A673 (cell line): ENCODE measurements around the gene PYGB. TPM values are rescaled to one million over a fixed set of nuclear protein-coding genes. Genes with fewer than 3 reads are reported as not detected.

ENCODE experiments used
- BruUV-seq: library from RNA; stranded (reverse); fragments of 400-500 nt; replicated peaks from 2 replicates; lab custom pipeline; 2021; lab: Mats Ljungman, UMichigan
- CTCF ChIA-PET: fragments of 300-600 bp; sonication (Branson Sonifier 250); formaldehyde crosslinking; loops from one replicate; lab custom pipeline; 2022; ENCODE audit warnings: antibody characterized with exemption; lab: Charles Lee
- POLR2A ChIA-PET: fragments of 300-600 bp; sonication (Branson Sonifier 250); formaldehyde crosslinking; loops from one replicate; lab custom pipeline; 2022; ENCODE audit warnings: antibody characterized with exemption; ENCODE audit not compliant: low non-redundant PET; lab: Charles Lee
- DNase-seq: peaks from one replicate; pipeline ENCODE4 v3.0.0-alpha.2; 2015; ENCODE audit warnings: low spot score
- H3K27ac ChIP-seq: fragments of 200-600 bp; sonication (generic); 2 replicates; pipeline ENCODE4 v1.5.1; 2016; ENCODE audit warnings: mixed run types, low read depth, mild to moderate bottlenecking, mixed read lengths, antibody characterized with exemption, low read length; ENCODE audit not compliant: poor library complexity, severe bottlenecking
- H3K27me3 ChIP-seq: fragments of 200-600 bp; sonication (generic); replicated peaks from 2 replicates; pipeline ENCODE4 v1.6.1; 2017; ENCODE audit warnings: mixed run types, low read depth, mild to moderate bottlenecking, mixed read lengths, antibody characterized with exemption, low read length; ENCODE audit not compliant: insufficient read depth, poor library complexity
- H3K36me3 ChIP-seq: fragments of 200-600 bp; sonication (generic); 2 replicates; pipeline ENCODE4 v1.6.1; 2016; ENCODE audit warnings: mixed run types, mild to moderate bottlenecking, mixed read lengths, antibody characterized with exemption, low read length; ENCODE audit not compliant: insufficient read depth, poor library complexity, severe bottlenecking
- H3K4me1 ChIP-seq: fragments of 200-600 bp; sonication (generic); 2 replicates; pipeline ENCODE4 v1.6.1; 2017; ENCODE audit warnings: mixed run types, mild to moderate bottlenecking, mixed read lengths, antibody characterized with exemption, low read length; ENCODE audit not compliant: insufficient read depth, poor library complexity, severe bottlenecking
- H3K4me3 ChIP-seq: fragments of 200-600 bp; sonication (generic); 2 replicates; pipeline ENCODE4 v1.5.1; 2016; ENCODE audit warnings: low read depth, mixed run types, mild to moderate bottlenecking, mixed read lengths, low read length; ENCODE audit not compliant: poor library complexity, severe bottlenecking
- H3K9me3 ChIP-seq: fragments of 200-600 bp; sonication (generic); 2 replicates; pipeline ENCODE4 v1.6.1; 2016; ENCODE audit warnings: mixed run types, low read depth, mild to moderate bottlenecking, mixed read lengths, antibody characterized with exemption, low read length; ENCODE audit not compliant: poor library complexity, severe bottlenecking
- CTCF ChIP-seq: fragments of 300-800, 200-600 bp; sonication (generic); conservative IDR thresholded peaks from 2 replicates; pipeline ENCODE4 v1.5.1; 2017; ENCODE audit warnings: low read depth, mild to moderate bottlenecking, antibody characterized with exemption, low read length, moderate library complexity, mixed read lengths
- EZH2 ChIP-seq: fragments of 200-600 bp; sonication (generic); IDR thresholded peaks from 2 replicates; pipeline ENCODE4 v1.6.1; 2017; ENCODE audit warnings: borderline replicate concordance, low read depth, mild to moderate bottlenecking, mixed read lengths, antibody characterized with exemption, low read length; ENCODE audit not compliant: poor library complexity, severe bottlenecking
- intact Hi-C: fragments of 100-400 bp; cut with micrococcal nuclease; formaldehyde crosslinking; loops from one replicate; pipeline ENCODE4 v1.10.0; 2022; ENCODE audit not compliant: unreplicated experiment
- total RNA-seq: library from RNA; stranded (reverse); gene quantifications from 2 replicates; pipeline ENCODE4 v1.2.3, GENCODE V29; 2021

The PYGB gene
- total RNA-seq, 1 experiment from 2014 or later = 52.3 TPM

- ChIA-PET CTCF (no interaction called here), POLR2A (no interaction called here)
- DNase-seq = no peak
- Histone ChIP-seq H3K27ac (no peak overlapping the region), H3K4me3 (no peak overlapping the region), H3K4me1 (peaks cover 7% of the 10 kb centered on the region), H3K27me3 (no peaks in the 10 kb centered on the region), H3K9me3 (no peaks in the 10 kb centered on the region), H3K36me3 (peaks cover 5% of the 10 kb centered on the region)
- TF ChIP-seq EZH2 (no peak), CTCF (no peak)
- BruUV-seq = no TSS peak
- intact Hi-C loops = no loop called here
Observed at GRCh38 chr20:25254986-25255680, 7.2 kb downstream of the PYGB start.

GRCh38 chr20:25256226-25256859, 8.5 kb downstream of the PYGB start:
- Histone ChIP-seq H3K9me3 (no peaks in the 10 kb centered on the region), H3K36me3 (peaks cover 5% of the 10 kb centered on the region), H3K4me1 (no peaks in the 10 kb centered on the region), H3K27ac (no peak overlapping the region), H3K27me3 (no peaks in the 10 kb centered on the region), H3K4me3 (no peak overlapping the region)
- TF ChIP-seq CTCF (no peak), EZH2 (no peak)
- POLR2A ChIA-PET = no interaction called here
- intact Hi-C loops = no loop called here
- BruUV-seq = no TSS peak
- CTCF ChIA-PET = no interaction called here
- no peak for DNase-seq

- no peaks in the 10 kb centered on the region for H3K9me3 ChIP-seq
- TF ChIP-seq EZH2 = no peak
- no peak for TF ChIP-seq CTCF
- no peak for DNase-seq
- H3K36me3 ChIP-seq = peaks cover 5% of the 10 kb centered on the region
- H3K27ac ChIP-seq = no peak overlapping the region
- ChIA-PET POLR2A (no interaction called here), CTCF (no interaction called here)
- no peaks in the 10 kb centered on the region for H3K27me3 ChIP-seq
- BruUV-seq = no TSS peak
- no peak overlapping the region for H3K4me3 ChIP-seq
- intact Hi-C loops = no loop called here
- no peaks in the 10 kb centered on the region for H3K4me1 ChIP-seq
Observed at GRCh38 chr20:25257130-25257529, 9.2 kb downstream of the PYGB start.
